GM12864 (cell line): ENCODE data around the gene SLC38A8.

ENCODE experiments used
- DNase-seq: peaks from one replicate; pipeline ENCODE4 v3.0.0-alpha.2; 2011; ENCODE audit warnings: low read depth
- H3K4me3 ChIP-seq: 2 replicates; pipeline ENCODE4 v1.5.1; 2011; ENCODE audit warnings: mild to moderate bottlenecking, low read depth, low read length, control low read depth
- TF ChIP-seq, protein P1 (sequence below): IDR thresholded peaks from 2 replicates; pipeline ENCODE4 v1.5.1; 2011; ENCODE audit warnings: low read depth, mild to moderate bottlenecking, moderate library complexity, low read length, control low read depth, inconsistent platforms; ENCODE audit errors: missing control alignments

Gene SLC38A8

GRCh38 chr16:83968891-83969649 lies 73.5 kb downstream of the SLC38A8 start:
- H3K4me3 ChIP-seq, result no peak overlapping the region
- TF ChIP-seq, protein P1, sequence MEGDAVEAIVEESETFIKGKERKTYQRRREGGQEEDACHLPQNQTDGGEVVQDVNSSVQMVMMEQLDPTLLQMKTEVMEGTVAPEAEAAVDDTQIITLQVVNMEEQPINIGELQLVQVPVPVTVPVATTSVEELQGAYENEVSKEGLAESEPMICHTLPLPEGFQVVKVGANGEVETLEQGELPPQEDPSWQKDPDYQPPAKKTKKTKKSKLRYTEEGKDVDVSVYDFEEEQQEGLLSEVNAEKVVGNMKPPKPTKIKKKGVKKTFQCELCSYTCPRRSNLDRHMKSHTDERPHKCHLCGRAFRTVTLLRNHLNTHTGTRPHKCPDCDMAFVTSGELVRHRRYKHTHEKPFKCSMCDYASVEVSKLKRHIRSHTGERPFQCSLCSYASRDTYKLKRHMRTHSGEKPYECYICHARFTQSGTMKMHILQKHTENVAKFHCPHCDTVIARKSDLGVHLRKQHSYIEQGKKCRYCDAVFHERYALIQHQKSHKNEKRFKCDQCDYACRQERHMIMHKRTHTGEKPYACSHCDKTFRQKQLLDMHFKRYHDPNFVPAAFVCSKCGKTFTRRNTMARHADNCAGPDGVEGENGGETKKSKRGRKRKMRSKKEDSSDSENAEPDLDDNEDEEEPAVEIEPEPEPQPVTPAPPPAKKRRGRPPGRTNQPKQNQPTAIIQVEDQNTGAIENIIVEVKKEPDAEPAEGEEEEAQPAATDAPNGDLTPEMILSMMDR, result no peak
- no peak for DNase-seq

- H3K4me3 ChIP-seq, result no peak overlapping the region
- DNase-seq, result no peak
- TF ChIP-seq, protein P1, result no peak
Observed at GRCh38 chr16:83968306-83968851, 74.2 kb downstream of the SLC38A8 start.

DNA sequence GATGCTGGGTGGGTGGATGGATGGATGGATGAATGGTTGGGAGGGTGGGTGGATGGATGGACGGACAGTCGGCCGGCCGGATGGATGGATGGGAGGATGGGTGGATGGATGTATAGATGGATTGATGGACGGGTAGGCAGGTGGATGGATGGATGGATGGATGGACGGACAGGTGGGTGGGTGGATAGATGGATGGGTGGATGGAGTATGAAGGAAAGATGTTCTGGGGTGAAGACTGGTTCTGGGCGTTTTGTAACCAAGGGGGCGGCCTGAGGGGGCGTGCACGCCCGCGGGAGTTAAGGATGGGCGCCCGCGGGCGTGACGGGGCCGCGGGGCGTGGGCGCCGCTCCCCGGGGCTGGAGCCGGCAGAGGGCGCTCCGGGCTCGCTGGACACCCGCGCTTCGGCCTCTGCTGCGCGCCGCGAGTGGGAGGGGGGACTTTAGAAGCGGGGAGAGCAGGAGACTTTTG lies 74.7 kb downstream of the SLC38A8 start, which contains the start of gene NECAB2:
TSS of gene NECAB2 (plus strand) at position 407 of the 468 bp plus-strand sequence. CDS start 405 bp downstream, outside the sequence.
- no peak within 1 kb of the TSS for H3K4me3 ChIP-seq
- no peak for DNase-seq

GRCh38 chr16:83967091-83967490 lies 75.5 kb downstream of the SLC38A8 start:
- H3K4me3 ChIP-seq, result no peak overlapping the region
- TF ChIP-seq, protein P1, result no peak
- DNase-seq, result no peak

More for the DNA sequence above, 74.7 kb downstream of the SLC38A8 start, which contains the start of gene NECAB2:
- TF ChIP-seq, protein P1, result peak; percentile 57

GRCh38 chr16:83966153-83966696 lies 76.4 kb downstream of the SLC38A8 start:
- H3K4me3 ChIP-seq, result no peak overlapping the region
- TF ChIP-seq, protein P1, result no peak
- no peak for DNase-seq

DNA sequence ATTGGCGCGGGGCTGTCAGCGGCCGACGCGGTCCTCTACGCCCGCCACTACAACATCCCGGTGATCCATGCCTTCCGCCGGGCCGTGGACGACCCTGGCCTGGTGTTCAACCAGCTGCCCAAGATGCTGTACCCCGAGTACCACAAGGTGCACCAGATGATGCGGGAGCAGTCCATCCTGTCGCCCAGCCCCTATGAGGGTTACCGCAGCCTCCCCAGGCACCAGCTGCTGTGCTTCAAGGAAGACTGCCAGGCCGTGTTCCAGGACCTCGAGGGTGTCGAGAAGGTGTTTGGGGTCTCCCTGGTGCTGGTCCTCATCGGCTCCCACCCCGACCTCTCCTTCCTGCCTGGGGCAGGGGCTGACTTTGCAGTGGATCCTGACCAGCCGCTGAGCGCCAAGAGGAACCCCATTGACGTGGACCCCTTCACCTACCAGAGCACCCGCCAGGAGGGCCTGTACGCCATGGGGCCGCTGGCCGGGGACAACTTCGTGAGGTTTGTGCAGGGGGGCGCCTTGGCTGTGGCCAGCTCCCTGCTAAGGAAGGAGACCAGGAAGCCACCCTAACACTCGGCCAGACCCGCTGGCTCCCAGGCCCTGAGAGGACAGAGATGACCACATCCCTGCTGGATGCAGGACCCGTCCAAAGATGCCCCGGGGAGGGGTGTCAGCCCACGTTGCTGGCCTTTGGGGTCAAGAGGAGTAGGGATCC lies 77.0 kb downstream of the SLC38A8 start:
- TF ChIP-seq, protein P1, result no peak
- H3K4me3 ChIP-seq, result no peak overlapping the region
- no peak for DNase-seq
